BLaER1 treated with 17β-estradiol and CSF1 and Interleukin-3, amounts not matched to agents 10 nM and 100 nM (cell line): ENCODE data around the gene BSCL2.
"Not testable (repeated sequence)": the region's sequence is repeated elsewhere in the genome, so short reads cannot be mapped to it uniquely, and the experiment has no call there.

Source experiments
- H3K27ac ChIP-seq, 11 experiments: shearing (Covaris generic); formaldehyde crosslinking; 2 replicates each; pipeline ENCODE4 v1.8.1; 2022
- H3K27me3 ChIP-seq, 11 experiments: shearing (Covaris generic); formaldehyde crosslinking; 2 replicates each; pipeline ENCODE4 v1.8.1; 2022
- H3K36me3 ChIP-seq, 11 experiments: shearing (Covaris generic); formaldehyde crosslinking; 2 replicates each; pipeline ENCODE4 v1.8.1; 2022
- H3K4me1 ChIP-seq, 10 experiments: shearing (Covaris generic); formaldehyde crosslinking; 2 replicates each; pipeline ENCODE4 v1.8.1; 2022
- H3K4me2 ChIP-seq, 11 experiments: shearing (Covaris generic); formaldehyde crosslinking; 2 replicates each; pipeline ENCODE4 v1.8.1; 2022
- H3K4me3 ChIP-seq, 10 experiments: shearing (Covaris generic); formaldehyde crosslinking; 2 replicates each; pipeline ENCODE4 v1.8.1; 2022
- H3K9ac ChIP-seq, 11 experiments: shearing (Covaris generic); formaldehyde crosslinking; 2 replicates each; pipeline ENCODE4 v1.8.1; 2022
- H3K9me3 ChIP-seq, 11 experiments: shearing (Covaris generic); formaldehyde crosslinking; replicated peaks in 1 of 11; 2 replicates each; pipeline ENCODE4 v1.8.1; 2022
- H4K20me1 ChIP-seq, 11 experiments: shearing (Covaris generic); formaldehyde crosslinking; 2 replicates each; pipeline ENCODE4 v1.8.1; 2022
- Cebpa-rat ChIP-seq, 11 experiments: shearing (Covaris generic); IDR thresholded peaks; 2 replicates each; pipeline ENCODE4 v1.8.1; 2022

BSCL2 gene

DNA sequence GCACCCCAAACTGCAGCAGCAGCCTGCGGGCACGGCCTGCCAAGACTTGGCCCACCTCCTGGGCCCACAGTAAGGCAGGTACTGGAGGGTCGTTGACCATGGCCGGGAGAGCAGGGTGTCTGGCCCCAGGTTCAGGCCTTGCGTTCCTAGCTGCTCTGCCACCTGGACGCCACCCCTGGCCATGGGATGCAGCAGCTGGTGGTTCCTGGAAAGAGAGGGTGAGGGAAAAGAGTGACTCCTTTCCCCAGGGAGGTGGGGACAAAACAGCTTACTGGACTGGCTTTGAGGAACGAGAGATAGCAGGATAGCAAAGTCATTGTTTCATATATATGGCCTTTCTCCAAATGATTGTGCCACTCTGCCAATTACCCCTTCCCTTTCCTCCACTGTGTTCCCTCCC lies 1.8 kb downstream of the BSCL2 start:
- Histone ChIP-seq H3K27ac (peak overlapping the region; percentile 31 to 85 (median 73); a peak in 21 of 22 replicates), H3K4me3 (peak overlapping the region; percentile 64 to 82 (median 70)), H3K9me3 (no peaks in the 10 kb centered on the region), H3K9ac (peak overlapping the region; percentile 75 to 85 (median 79)), H4K20me1 (no peaks in the 10 kb centered on the region), H3K36me3 (peaks cover 19 to 62% (median 35%) of the 10 kb centered on the region in 11 experiments), H3K4me1 (peaks cover 47 to 78% (median 48%) of the 10 kb centered on the region in 10 experiments), H3K27me3 (no peaks in the 10 kb centered on the region), H3K4me2 (peak overlapping the region; percentile 88 to 100 (median 96))
- TF ChIP-seq Cebpa-rat (IDR thresholded peaks at IDR 0.05): no peak

DNA sequence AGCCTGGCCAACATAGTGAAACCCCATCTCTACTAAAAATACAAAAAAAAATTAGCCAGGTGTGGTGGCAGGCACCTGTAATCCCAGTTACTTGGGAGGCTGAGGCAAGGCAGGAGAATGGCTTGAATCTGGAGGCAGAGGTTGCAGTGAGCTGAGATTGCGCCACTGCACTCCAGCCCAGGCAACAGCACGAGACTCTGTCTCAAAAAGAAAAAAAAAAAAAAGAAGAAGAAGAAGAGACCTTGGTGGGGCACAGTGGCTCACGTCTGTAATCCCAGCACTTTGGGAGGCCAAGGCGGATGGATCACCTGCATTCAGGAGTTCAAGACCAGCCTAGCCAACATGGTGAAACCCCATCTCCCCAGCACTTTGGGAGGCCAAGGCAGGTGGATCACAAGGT lies 3.3 kb downstream of the BSCL2 start:
- Histone ChIP-seq H3K4me2 (peak overlapping the region in 2 of 11 experiments; percentile 28 to 96; a peak in 3 of 22 replicates), H3K4me1 (peaks cover 37 to 70% (median 39%) of the 10 kb centered on the region in 10 experiments), H3K36me3 (peaks cover 24 to 71% (median 43%) of the 10 kb centered on the region in 11 experiments)
- H3K9ac ChIP-seq, H3K9me3 ChIP-seq, H3K4me3 ChIP-seq, H3K27ac ChIP-seq, H3K27me3 ChIP-seq, H4K20me1 ChIP-seq: not testable (repeated sequence)

DNA sequence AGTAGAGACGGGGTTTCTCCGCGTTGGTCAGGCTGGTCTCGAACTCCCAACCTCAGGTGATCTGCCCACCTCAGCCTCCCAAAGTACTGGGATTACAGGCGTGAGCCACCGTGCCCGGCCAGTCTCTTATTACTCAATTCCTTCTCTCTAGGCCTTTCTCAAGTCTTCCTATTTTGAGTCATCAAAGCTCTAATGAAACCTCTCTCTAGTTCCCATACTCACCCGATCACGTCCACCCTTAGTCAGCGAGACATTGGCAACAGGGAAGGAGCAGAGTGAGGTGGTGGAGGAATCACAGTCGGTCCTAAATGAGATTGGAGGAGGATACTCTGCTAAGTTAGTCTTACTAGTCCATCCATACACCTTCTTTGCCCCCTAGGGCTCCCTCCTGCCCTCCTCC lies 5.0 kb downstream of the BSCL2 start:
- TF ChIP-seq Cebpa-rat (IDR thresholded peaks at IDR 0.05): no peak
- peaks cover 24 to 71% (median 38%) of the 10 kb centered on the region in 11 experiments for H3K36me3 ChIP-seq
- H3K27me3 ChIP-seq: no peaks in the 10 kb centered on the region
- H3K9me3 ChIP-seq: no peaks in the 10 kb centered on the region
- peak overlapping the region in 3 of 11 experiments; percentile 9 to 55 (median 29); a peak in 4 of 22 replicates for H3K4me2 ChIP-seq
- H3K4me3 ChIP-seq: no peak overlapping the region
- H3K27ac ChIP-seq: 0 out of 22 replicates have a peak overlapping the region, but pooled peaks of 1 of the 11 experiments have one; percentile 24
- no peaks in the 10 kb centered on the region for H4K20me1 ChIP-seq
- H3K9ac ChIP-seq: no peak overlapping the region
- peaks cover 21 to 54% (median 22%) of the 10 kb centered on the region in 10 experiments for H3K4me1 ChIP-seq

DNA sequence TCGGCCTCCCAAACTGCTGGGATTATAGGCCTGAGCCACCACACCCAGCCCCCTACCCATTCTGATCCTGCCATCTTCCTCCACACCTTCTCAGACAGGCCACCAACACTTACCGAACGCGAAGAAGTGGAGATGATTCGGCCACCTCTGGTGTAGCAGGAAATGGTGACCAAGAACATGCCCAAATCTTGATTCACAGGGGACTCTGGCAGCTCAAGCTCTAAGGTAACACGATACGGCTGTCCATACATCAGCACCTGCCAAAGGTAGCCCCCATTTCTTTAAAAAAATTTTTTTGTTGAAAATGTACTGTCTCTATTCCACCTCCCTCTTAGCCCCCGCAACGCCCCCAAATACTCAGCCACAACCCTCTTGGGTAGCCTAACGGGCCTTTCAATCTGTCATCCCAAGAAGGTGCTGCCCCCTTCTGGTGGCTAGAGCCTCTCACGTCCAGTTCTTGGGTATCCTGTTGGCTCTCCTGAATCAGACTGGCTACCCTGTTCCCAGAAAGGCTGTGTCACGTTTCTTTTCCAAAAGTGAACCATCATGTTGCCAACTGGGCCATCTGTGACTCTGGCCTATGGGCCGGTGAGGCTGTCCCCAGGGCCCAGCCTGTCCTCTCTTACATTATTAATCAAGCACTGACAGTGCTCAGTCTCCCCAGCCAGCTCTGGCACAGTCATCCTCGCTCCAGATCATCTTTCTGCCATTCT lies 12.6 kb downstream of the BSCL2 start:
- peaks cover 0 to 9% (median 0%) of the 10 kb centered on the region in 11 experiments; a peak in 1 of 22 replicates for H4K20me1 ChIP-seq
- no peak for TF ChIP-seq Cebpa-rat (IDR thresholded peaks at IDR 0.05)

DNA sequence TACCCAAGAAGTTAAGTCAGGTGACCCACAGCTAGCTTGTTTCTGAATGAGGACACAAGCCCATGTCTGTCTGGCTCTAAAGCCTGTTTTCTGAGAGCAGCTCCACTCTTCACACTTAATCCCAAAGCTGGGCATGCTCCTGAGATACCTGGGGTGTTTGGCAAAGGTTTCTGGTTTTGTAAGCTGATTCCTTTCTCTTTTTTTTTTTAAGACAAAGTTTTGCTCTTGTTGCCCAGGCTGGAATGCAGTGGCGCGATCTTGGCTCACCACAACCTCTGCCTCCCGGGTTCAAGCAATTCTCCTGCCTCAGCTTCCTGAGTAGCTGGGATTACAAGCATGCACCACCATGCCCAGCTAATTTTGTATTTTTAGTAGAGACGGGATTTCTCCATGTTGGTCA lies 13.6 kb downstream of the BSCL2 start:
- H3K27ac ChIP-seq, H4K20me1 ChIP-seq, H3K9me3 ChIP-seq, H3K4me2 ChIP-seq, H3K4me3 ChIP-seq, H3K27me3 ChIP-seq, H3K4me1 ChIP-seq: not testable (repeated sequence)
- Histone ChIP-seq H3K9ac (peak overlapping the region in 1 of 11 experiments; percentile 21; a peak in 1 of 22 replicates), H3K36me3 (peaks cover 40 to 79% (median 59%) of the 10 kb centered on the region in 11 experiments)

More for the DNA sequence above, 12.6 kb downstream of the BSCL2 start:
- Histone ChIP-seq H3K36me3 (peaks cover 44 to 85% (median 59%) of the 10 kb centered on the region in 11 experiments), H3K9ac (peak overlapping the region in 3 of 11 experiments; percentile 1 to 20 (median 3); a peak in 1 of 22 replicates), H3K4me2 (no peak overlapping the region), H3K4me1 (no peaks in the 10 kb centered on the region), H3K4me3 (no peak overlapping the region), H3K9me3 (no peaks in the 10 kb centered on the region), H3K27me3 (no peaks in the 10 kb centered on the region), H3K27ac (no peak overlapping the region)

DNA sequence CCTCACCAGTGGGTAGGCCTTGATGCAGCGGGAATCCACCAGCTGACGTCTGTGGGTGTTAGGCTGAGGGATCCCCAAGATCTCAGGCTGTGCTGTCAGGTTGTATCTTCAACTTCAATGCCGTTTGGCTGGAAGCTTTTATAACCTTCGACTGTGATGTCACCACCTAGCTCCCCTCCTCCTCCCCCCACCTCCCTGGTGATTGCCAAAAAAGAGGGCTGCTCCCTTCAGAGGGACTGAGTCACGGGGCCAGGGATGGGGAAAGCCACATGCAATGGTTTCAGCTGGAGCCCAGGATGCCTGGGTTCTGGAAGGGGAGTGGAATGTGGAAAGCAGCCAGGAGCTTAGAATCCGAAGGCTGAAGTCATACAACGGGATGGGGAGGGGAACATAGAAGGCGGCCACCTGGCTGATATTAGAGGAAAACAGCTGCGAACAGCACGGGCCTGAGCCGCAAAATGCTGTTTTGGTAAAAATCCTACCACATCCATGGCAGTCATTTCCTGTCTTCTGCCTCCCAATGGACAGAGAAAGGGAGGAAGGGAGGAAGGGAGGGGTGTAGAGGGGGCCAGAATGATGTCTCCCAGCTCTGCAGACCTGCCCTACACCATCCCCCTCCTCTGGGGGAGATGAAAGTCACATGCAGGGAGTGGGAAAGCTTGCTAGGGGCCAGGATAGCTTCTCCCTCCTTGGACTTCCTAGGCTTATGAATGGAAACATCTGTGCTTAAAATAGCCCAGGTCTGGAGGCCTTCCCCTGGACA lies 17.6 kb downstream of the BSCL2 start, which contains the start of gene LRRN4CL:
LRRN4CL (minus strand) TSS at position 110 of the 763 bp plus-strand sequence. CDS start 1,022 bp downstream, outside the sequence.
- Histone ChIP-seq H3K4me1 (no peaks in the 10 kb centered on the region), H3K27ac (no peak within 1 kb of the TSS), H3K27me3 (no peaks in the 10 kb centered on the region), H4K20me1 (peaks cover 0 to 9% (median 0%) of the 10 kb centered on the region in 11 experiments; a peak in 1 of 22 replicates), H3K4me2 (no peak within 1 kb of the TSS), H3K9ac (peak within 1 kb of the TSS in 6 of 11 experiments; percentile 4 to 29 (median 16); a peak in 2 of 22 replicates), H3K36me3 (peaks cover 40 to 55% (median 53%) of the 10 kb centered on the region in 11 experiments), H3K4me3 (no peak within 1 kb of the TSS), H3K9me3 (no peaks in the 10 kb centered on the region)
- TF ChIP-seq Cebpa-rat (IDR thresholded peaks at IDR 0.05): no peak

DNA sequence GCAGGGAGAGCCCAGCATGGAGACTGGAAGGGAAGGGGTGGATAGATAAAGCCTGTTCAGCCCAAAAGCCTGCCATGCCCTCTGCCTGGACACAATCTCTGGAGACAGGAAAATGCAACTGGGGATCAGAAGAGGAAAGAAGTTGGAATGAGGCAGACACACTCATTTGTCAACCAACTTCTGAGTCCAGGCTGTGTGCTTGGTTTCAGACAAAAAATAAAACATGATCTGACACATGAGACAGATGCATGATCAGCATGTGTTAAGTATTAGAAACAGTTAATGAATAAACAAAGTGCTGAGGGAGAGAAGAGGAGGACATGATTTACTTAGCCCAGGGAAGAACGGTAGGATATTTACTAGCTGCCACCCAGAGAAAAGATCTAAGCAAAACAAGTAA lies 18.7 kb downstream of the BSCL2 start:
- H3K9ac ChIP-seq: 0 out of 22 replicates have a peak overlapping the region, but pooled peaks of 1 of the 11 experiments have one; percentile 16
- H3K27me3 ChIP-seq: no peaks in the 10 kb centered on the region

DNA sequence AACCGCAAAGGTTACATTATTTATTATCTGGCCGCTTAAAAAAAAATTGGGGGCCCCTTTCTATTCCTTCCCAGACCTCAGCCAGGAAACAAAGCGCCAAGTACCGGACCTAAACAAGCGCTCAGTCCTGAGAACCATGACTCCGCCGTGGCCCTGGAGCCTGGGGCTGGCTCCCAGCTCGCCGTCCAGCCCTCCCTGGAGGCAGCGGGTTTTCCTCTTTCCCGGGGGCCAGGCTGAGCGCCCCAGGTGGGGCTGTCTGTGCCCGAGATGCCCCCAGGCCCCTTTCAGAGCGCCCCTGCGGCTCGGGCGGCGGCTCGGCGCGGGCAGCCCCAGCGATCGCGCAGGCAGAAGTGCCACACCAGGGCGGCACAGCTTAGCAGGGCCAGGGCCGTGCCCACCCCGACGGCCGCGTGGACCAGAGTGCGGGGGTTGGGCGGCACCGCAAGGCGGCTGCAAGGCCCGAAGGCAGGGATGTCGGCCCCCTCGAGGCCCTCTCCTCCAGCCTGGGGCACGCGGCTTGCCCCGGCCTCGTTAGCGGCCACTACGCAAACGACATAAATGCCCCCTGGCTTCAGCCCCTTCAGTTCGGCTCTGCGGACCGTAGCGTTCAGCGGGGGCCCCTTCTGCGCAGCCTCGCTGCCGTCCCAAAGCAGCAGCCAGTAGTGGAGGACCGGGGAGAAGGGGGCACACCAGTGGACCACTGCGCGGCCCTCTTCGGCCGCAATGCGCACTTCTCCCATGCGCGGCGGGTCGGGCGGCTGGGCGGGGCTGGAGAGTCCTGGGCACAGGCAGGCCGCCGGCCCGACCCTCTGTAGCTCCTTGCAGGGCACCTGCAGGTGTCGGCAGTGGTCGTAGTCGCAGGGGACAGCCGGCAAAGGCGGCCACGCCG lies 19.5 kb downstream of the BSCL2 start:
- H3K36me3 ChIP-seq: peaks cover 31 to 37% (median 35%) of the 10 kb centered on the region in 11 experiments
- no peaks in the 10 kb centered on the region for H3K4me1 ChIP-seq
- peaks cover 0 to 9% (median 0%) of the 10 kb centered on the region in 11 experiments; a peak in 1 of 22 replicates for H4K20me1 ChIP-seq
- H3K9me3 ChIP-seq: no peaks in the 10 kb centered on the region
- H3K9ac ChIP-seq: no peak overlapping the region
- no peak overlapping the region for H3K4me2 ChIP-seq
- no peak overlapping the region for H3K4me3 ChIP-seq
- TF ChIP-seq Cebpa-rat (IDR thresholded peaks at IDR 0.05): no peak
- H3K27me3 ChIP-seq: no peaks in the 10 kb centered on the region
- H3K27ac ChIP-seq: no peak overlapping the region

More for the DNA sequence above, 18.7 kb downstream of the BSCL2 start:
- H3K4me3 ChIP-seq: no peak overlapping the region
- no peaks in the 10 kb centered on the region for H3K9me3 ChIP-seq
- no peak overlapping the region for H3K4me2 ChIP-seq
- peaks cover 0 to 9% (median 0%) of the 10 kb centered on the region in 11 experiments; a peak in 1 of 22 replicates for H4K20me1 ChIP-seq
- no peak for TF ChIP-seq Cebpa-rat (IDR thresholded peaks at IDR 0.05)
- H3K27ac ChIP-seq: no peak overlapping the region
- peaks cover 38 to 44% (median 42%) of the 10 kb centered on the region in 11 experiments for H3K36me3 ChIP-seq
- H3K4me1 ChIP-seq: no peaks in the 10 kb centered on the region
